GM19372 (cell line): ENCODE results near the gene RPS3A.
"Not testable (repeated sequence)": the region's sequence is repeated elsewhere in the genome, so short reads cannot be mapped to it uniquely, and the experiment has no call there.

ENCODE experiments used
- ATAC-seq: cut with Tn5 transposase; IDR thresholded peaks from one replicate; pipeline ENCODE4 v1.9.1; 2021; ENCODE audit warnings: mild to moderate bottlenecking, low read depth, moderate library complexity; ENCODE audit not compliant: unreplicated experiment

RPS3A gene

DNA sequence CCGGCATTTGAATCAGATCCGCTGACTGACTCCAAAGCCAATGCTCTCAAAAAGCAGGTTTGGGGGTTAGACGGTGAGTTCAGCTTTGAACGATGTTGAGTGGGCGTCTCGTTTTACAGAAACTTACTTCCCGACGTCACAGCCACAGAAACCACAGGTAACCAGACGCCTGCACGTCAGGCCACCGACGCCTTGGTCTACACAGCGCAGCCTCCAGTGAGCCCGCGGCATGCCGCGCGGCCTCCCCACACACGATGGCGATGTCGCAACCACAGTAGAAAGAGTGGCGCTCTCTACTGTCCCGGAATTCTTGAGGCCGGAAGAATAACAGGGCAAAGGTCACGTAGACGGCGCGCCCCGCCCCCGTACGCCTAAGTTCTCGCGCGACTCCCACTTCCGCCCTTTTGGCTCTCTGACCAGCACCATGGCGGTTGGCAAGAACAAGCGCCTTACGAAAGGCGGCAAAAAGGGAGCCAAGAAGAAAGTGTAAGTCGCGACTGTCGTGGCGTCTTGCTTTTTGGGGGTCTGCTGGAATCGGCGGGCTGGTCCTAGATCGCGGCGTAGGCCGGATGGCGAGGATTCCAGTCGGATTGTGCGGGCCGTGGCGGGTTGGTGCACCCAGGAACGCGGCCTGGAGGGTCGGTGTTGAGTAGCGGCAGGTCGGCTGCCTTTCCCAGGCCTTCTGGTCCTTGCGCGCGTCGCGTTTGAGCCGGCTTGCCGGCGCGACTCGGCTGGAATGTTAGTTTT is at the start of gene RPS3A:
TSS of gene RPS3A (plus strand) at position 400 of the 747 bp plus-strand sequence. CDS start at position 425, 25 bp downstream.
- peak; percentile 92 for ATAC-seq

GRCh38 chr4:151052785-151053184 is 46.6 kb upstream of the RPS3A start:
- peak; percentile 9 for ATAC-seq

- no peak for ATAC-seq
These were observed 43.9 kb upstream of the RPS3A start for GRCh38 chr4:151055539-151055938.

DNA sequence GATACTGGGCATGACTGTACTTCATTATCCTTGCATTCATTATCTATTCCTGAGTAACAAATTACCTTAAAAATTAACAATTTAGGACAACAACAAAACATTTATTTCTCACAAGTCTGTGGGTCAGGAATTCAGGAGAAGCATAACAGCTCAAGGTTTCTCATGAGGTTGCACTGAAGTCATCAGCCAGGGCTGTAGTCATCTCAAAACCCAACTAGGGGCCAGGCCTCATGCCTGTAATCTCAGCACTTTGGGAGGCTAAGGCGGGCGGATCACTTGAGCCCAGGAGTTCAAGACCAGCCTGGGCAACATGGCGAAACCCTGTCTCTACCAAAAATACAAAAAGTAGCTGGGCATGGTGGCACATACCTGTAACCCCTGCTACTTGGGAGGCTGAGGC is 36.3 kb upstream of the RPS3A start:
- not testable (repeated sequence) for ATAC-seq

DNA sequence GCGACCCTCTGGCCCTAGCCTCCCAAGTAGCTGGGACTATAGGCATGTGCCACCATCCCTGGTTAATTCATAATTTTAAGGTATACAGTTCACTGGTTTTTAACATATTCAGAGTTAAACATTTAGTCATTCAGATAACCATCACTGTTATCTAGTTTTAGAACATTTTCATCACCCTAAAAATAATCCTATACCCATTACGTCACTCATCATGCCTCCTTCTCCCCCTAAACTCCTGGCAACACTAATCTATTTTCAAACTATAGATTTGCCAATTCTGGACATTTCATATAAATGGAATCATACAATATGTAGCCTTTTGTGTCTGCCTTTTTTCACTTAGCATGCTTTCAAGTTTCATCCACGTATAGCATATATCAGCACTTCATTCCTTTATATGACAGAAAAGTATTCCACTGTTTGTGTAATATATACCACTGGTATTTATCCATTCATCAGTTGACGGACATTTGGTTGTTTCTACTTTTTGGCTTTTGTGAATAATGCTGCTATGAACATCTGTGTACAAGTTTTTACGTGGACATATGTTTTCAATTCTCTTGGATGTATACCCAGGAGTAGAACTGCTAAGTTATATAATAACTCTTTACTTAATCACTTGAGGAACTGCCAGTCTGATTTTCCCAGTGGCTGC is 32.0 kb upstream of the RPS3A start:
- no peak for ATAC-seq

DNA sequence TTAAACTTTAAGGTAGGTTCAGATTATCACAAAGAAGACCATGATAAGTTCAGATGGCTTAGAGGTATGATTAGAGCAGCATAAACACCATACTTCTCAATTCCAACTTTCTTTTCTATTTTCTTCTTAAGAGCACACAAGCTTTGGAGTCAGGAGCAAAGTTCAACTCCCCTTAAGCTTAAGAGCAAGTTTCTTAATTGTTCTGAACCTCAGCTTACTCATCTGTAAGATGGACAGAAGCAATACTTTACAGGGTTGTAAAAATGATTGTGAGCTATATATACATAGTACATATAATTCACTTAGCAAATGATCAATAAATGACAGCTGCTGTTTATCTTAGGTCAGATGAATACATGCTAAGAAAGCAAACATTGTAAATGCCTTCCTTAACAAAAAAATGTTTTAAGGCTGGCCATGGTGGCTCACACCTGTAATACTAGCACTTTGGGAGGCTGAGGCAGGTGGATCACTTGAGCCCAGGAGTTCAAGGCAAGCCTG is 25.0 kb upstream of the RPS3A start:
- no peak for ATAC-seq

- not testable (repeated sequence) for ATAC-seq
These were observed 21.4 kb upstream of the RPS3A start for GRCh38 chr4:151077978-151078377.

GRCh38 chr4:151087467-151087866 is 12.0 kb upstream of the RPS3A start:
- no peak for ATAC-seq

DNA sequence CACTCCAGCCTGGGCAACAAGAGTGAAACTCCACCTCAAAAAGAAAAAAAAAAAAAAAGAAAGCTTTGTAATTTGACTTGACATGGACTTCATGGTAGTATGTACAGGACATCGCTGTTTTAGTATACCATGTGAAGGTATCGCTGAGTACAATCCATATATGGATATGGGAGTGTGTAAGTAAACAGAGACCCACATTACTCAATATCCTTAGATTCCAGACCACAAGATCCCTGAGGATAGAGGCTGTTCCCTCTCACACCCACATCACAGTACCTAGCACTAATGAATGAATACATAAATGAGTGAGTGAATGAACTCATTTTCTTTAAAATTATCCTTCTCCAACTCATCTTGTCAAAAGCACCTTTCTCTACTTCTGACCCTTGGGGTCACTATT is 8.4 kb upstream of the RPS3A start:
- ATAC-seq: no peak

- ATAC-seq: no peak
These were observed 6.9 kb upstream of the RPS3A start for GRCh38 chr4:151092488-151092887.

DNA sequence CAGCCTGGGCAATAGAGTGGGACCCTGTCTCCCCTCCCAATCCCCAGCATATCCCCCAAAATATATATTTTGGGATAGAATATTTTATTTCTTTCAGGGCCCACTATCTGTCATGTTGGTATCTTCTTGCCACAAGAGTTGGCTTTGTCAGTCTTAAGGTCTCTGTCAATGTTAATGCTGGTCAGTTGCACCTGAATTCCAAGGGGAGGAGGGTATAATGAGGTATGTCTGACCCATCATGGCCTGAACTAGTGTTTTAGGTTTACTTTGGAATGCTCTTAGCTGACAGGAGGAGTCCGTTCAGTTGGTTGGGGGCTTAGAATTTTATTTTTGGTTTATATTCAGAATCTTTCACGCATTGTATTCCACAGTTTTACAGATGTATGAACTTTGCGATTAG is 6.2 kb upstream of the RPS3A start:
- no peak for ATAC-seq

DNA sequence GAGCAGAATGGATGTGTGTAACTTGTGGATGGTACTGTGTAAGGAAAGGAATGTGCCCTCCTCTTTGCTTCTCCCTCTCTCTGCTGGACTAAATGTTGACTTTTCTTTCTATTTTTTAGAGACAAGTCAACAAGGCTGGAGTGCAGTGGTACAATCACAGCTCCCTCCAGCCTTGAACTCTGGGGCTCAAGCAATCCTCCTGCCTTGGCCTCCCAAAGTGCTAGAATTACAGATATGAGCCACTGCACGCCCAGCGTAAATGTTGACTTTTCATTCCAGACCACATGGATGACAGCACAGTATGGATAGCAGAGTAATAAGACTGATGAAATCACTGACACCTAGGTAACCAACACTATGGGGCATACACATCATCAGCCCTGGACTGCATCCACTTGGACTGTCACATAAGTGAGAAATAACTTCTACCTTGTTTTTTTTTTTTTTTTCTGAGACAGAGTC is 5.1 kb upstream of the RPS3A start:
- ATAC-seq: no peak

GRCh38 chr4:151095142-151095541 is 4.3 kb upstream of the RPS3A start:
- no peak for ATAC-seq

GRCh38 chr4:151097759-151098158 is 1.7 kb upstream of the RPS3A start:
- no peak for ATAC-seq

DNA sequence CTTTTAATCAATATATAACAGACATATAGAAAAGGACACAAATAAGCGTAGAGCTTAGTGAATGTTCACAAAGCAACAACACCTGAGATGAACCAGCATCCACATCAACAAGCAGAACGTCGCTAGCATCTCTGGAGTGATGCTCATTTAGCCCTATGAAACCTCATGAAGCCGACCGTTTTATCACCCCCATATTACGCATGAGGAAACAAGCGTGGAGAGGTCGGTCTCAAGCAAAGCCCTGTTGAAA is 524 bp upstream of the RPS3A start:
- ATAC-seq: no peak

- no peak for ATAC-seq
These were observed 569 bp downstream of the RPS3A start for GRCh38 chr4:151099976-151100417.

DNA sequence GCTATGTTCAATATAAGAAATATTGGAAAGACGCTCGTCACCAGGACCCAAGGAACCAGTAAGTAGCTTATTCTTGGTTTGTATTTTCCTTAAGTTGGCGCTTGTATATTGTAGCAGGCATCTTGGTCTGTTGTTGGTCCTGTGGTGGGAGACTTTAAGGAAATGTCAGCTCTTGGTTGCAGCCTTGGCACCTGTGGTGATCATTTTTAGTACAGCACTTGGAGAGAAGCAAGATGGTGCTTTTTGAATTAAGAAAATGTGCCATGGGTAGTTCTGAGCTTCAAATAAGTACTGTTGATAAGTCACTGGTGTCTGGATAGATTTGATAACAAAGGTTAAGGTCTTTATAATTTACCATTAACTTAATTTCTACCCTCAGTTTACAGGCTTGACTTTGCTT is 1.1 kb downstream of the RPS3A start:
- ATAC-seq: no peak

DNA sequence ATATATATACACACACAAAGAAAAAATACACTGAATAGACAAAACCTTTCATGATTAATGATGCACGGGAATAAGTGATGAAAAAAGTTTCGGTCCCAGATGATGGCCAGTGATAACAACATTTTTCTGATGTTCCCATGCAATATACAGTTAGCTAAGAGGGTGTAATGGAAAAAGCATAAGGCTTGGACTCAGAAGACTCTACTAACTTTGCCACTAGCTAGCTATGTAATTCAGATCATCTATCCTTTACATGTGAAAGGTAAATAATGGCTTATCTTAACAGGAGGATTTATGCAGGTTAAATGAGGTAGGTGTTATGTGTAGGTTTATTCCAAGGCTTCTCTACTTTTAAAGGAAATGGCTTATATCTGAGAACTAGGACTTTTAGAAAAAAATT is 4.3 kb downstream of the RPS3A start:
- ATAC-seq: no peak

- ATAC-seq: no peak
These were observed 5.2 kb downstream of the RPS3A start for GRCh38 chr4:151104621-151105020.

DNA sequence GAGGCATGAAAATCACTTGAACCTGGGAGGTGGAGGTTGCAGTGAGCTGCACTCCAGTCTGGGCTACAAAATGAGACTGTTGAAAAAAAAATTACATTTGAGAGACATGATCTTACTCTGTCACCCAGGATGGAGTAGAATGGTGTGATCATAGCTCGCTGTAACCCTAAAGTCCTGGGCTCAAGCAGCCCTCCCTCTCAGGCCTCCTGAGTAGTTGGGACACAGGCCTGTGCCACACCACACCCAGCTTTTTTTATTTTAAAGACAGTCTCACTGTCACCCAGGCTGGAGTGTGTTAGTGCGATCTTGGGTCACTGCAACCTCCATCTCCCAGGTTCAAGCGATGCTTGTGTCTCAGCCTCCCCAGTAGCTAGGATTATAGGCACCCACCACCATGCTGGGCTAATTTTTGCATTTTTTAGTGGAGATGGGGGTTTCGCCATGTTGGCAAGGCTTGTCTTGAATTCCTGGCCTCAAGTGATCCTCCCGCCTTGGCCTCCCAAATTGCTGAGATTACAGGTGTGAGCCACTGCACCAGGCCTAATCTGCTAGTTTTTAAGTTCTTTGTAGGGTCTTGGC is 6.1 kb downstream of the RPS3A start:
- ATAC-seq: no peak

DNA sequence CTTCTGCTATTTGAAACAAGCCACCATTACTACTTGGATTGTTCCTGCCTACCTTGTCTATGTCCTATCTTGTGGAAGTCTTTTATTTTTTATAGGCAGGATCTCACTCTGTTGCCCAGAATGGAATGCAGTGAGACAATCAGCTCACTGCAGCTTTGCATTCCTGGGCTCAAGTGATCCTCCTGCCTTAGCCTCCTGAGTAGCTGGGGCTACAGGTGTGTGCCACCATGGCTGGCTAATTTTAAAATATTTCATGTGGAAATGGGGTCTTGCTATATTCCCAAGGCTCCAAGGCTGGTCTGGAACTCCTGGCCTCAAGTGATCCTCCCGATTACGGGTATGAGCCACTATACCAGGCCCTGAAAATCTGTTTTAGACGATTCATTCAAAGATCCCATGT is 7.6 kb downstream of the RPS3A start:
- ATAC-seq: no peak

DNA sequence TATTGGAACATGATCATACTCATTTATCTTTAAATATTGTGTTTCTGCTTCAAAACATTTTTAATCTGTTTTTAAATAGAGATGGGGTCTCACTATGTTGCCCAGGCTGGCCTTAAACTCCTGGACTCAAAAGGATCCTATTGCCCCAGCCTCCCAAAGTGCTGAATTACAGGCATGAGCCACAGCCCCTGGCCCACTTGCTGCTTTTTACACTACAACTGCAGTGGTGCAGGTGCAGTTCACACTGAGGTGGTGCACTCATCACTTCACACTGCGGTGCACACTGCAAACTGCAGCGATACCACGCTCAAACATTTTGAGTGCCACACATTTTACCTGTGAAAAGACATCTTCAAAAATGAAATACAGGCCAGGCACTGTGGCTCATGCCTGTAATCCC is 10.8 kb downstream of the RPS3A start:
- no peak for ATAC-seq
